Endodermal cell (in vitro differentiated cells): ENCODE results near the gene FADD. TPM values are rescaled to one million over a fixed set of nuclear protein-coding genes. Genes with fewer than 3 reads are reported as not detected.

Experiments
- DNase-seq: peaks from one replicate; pipeline ENCODE4 v3.0.0-alpha.2; 2017
- H3K27ac ChIP-seq: 2 replicates; pipeline ENCODE4 v1.5.1; 2013; ENCODE audit warnings: mild to moderate bottlenecking, low read depth, low read length, moderate library complexity
- H3K27me3 ChIP-seq: 2 replicates; pipeline ENCODE4 v1.6.1; 2013; ENCODE audit warnings: mild to moderate bottlenecking, low read length, moderate library complexity; ENCODE audit not compliant: insufficient read depth, control insufficient read depth, poor library complexity, severe bottlenecking
- H3K36me3 ChIP-seq: 2 replicates; pipeline ENCODE4 v1.7.0; 2013; ENCODE audit warnings: mild to moderate bottlenecking, low read length, moderate library complexity; ENCODE audit not compliant: control insufficient read depth, insufficient read depth
- H3K4me1 ChIP-seq: one replicate; pipeline ENCODE4 v1.7.0; 2013; ENCODE audit warnings: low read length; ENCODE audit not compliant: control insufficient read depth, insufficient read depth
- H3K4me3 ChIP-seq: 2 replicates; pipeline ENCODE4 v1.5.1; 2013; ENCODE audit warnings: mild to moderate bottlenecking, low read length, moderate library complexity
- H3K9ac ChIP-seq: 2 replicates; pipeline ENCODE4 v1.6.1; 2013; ENCODE audit warnings: mild to moderate bottlenecking, low read length, moderate library complexity; ENCODE audit not compliant: poor library complexity, severe bottlenecking; ENCODE audit errors: extremely low read depth
- H3K9me3 ChIP-seq: 2 replicates; pipeline ENCODE4 v1.6.1; 2013; ENCODE audit warnings: mild to moderate bottlenecking, low read length, moderate library complexity; ENCODE audit not compliant: control insufficient read depth
- H3K27ac Mint-ChIP-seq: 2 replicates; pipeline ENCODE4 v1.8.0; 2020; ENCODE audit warnings: mixed read lengths
- H3K27me3 Mint-ChIP-seq: 2 replicates; pipeline ENCODE4 v1.8.0; 2021; ENCODE audit warnings: mild to moderate bottlenecking, mixed read lengths; ENCODE audit not compliant: insufficient read depth
- H3K36me3 Mint-ChIP-seq: 2 replicates; pipeline ENCODE4 v1.8.0; 2020; ENCODE audit warnings: low read depth, mixed read lengths
- H3K4me1 Mint-ChIP-seq: 2 replicates; pipeline ENCODE4 v1.8.0; 2020; ENCODE audit warnings: mixed read lengths
- H3K4me3 Mint-ChIP-seq: 2 replicates; pipeline ENCODE4 v1.8.0; 2020; ENCODE audit warnings: mild to moderate bottlenecking, moderate library complexity, mixed read lengths
- H3K9me3 Mint-ChIP-seq: 2 replicates; pipeline ENCODE4 v1.8.0; 2020; ENCODE audit warnings: mild to moderate bottlenecking, mixed read lengths
- WGBS, 2 experiments: methylation state at CpG; one replicate each; pipeline versions ENCODE4 v1.1.5 to v1.1.7; 2013; ENCODE audit warnings: missing lambda C conversion rate in 2 of 2, mixed read lengths in 1 of 2; ENCODE audit not compliant: insufficient coverage in 1 of 2, insufficient read length in 1 of 2; 5-methylcytosine and 5-hydroxymethylcytosine counted together
- total RNA-seq, 2 donors: library from RNA; stranded (reverse); fragmentation: NEBNext Ultra II Directional in 1 of 2; extraction: Animal tissue kit (Norgen Biotek cat#: 25700) in 1 of 2; gene quantifications; 2 replicates in 1 of 2; 3 replicates in 1 of 2; pipeline ENCODE4 v1.2.1, GENCODE V29; 2021
- TF ChIP-seq, protein P1 (sequence below): fragments of 200-600 bp; sonication (generic); conservative IDR thresholded peaks from 2 replicates; pipeline ENCODE4 v1.5.0; 2021; ENCODE audit warnings: antibody characterized with exemption, mild to moderate bottlenecking

Gene FADD
- total RNA-seq, 2 donors from 2014 or later = 50.6 to 53.1 TPM

DNA sequence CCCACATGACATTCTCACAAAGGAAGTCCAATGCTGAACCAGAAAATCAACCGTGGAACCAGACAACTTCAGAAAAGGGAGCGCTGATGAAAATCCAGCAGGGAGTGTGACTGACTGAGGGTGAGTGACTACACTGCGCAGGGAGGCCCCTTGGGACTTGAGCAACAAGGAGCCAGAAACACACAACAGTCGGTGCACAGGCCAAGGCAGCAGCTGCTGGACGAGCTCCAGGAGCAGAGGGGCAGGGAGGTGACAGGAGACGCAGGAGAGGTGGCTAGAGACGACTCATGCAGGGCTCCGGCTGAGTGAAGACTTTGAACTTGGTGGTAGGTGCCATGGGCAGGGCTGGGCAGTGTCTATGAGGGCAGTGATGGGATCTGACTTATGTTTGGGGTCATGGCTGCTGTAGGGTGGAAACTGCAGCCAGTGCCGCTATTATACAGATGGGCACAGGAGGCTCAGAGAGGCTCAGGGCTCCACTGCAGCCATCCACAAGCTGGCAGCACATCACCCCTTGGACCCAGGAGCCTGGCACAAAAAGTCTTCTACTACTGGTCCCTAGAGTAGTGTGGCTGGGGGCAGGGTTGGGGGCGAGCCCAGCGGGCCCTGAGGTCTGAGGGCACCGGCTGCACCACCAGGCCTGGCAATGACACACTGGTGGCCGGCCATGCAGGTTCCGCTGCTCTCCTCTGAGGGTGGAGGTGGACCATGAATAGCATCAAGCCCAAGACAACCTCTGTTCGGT is 10.3 kb upstream of the FADD start:
- no peaks in the 10 kb centered on the region for H3K9me3 Mint-ChIP-seq
- Histone ChIP-seq H3K36me3 (no peaks in the 10 kb centered on the region), H3K9ac (no peak overlapping the region), H3K4me3 (no peak overlapping the region), H3K9me3 (no peaks in the 10 kb centered on the region), H3K27ac (no peak overlapping the region), H3K4me1 (no peaks in the 10 kb centered on the region), H3K27me3 (no peaks in the 10 kb centered on the region)
- H3K27me3 Mint-ChIP-seq = no peaks in the 10 kb centered on the region
- 89 to 91% methylated on average over 12 to 15 of the region's 15 CpGs for WGBS, 2 experiments
- no peak overlapping the region for H3K4me3 Mint-ChIP-seq
- no peak for DNase-seq
- no peaks in the 10 kb centered on the region for H3K36me3 Mint-ChIP-seq
- peaks cover 2% of the 10 kb centered on the region for H3K4me1 Mint-ChIP-seq
- TF ChIP-seq, protein P1, sequence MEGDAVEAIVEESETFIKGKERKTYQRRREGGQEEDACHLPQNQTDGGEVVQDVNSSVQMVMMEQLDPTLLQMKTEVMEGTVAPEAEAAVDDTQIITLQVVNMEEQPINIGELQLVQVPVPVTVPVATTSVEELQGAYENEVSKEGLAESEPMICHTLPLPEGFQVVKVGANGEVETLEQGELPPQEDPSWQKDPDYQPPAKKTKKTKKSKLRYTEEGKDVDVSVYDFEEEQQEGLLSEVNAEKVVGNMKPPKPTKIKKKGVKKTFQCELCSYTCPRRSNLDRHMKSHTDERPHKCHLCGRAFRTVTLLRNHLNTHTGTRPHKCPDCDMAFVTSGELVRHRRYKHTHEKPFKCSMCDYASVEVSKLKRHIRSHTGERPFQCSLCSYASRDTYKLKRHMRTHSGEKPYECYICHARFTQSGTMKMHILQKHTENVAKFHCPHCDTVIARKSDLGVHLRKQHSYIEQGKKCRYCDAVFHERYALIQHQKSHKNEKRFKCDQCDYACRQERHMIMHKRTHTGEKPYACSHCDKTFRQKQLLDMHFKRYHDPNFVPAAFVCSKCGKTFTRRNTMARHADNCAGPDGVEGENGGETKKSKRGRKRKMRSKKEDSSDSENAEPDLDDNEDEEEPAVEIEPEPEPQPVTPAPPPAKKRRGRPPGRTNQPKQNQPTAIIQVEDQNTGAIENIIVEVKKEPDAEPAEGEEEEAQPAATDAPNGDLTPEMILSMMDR = no peak
- no peak overlapping the region for H3K27ac Mint-ChIP-seq

DNA sequence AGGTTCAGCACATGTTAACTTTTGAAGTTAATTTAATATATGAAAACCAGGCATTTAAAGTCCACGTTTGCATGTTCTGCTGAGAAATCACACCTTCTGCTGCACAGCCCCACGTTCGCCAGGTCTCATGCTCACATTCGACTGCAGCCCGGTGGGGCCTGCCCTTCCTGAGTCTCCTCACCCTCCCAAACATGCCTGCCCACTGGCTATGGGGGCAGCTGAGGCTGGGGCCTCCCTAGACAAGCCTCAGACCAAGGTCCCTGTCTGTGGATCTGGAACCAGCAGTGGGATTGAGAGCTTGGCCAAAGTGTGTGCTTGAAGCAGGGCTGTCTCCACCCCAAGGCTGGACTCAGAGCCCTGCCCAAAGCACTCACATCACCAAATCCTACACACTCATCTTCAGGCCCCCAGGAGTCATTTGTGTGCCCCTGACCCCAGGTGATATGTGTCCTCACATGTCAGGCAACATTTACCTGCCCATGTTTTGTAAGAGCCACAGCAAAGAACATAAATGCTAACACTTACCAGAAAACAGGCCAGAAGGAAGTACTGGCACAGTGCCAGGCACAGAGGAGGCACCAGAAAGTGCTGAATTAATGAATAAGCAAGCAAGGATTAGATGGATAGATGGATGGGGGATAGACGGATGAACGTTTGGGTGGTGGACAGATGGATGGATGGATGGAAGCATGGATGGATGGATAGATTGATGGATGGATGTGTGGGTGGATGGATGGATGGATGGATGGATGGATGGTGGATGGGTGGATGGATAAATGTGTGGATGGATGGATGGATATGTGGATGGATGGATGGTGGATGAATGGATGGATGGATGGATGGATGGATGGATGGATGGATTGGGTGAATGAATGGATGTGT is 9.4 kb upstream of the FADD start:
- 86 to 92% methylated on average over 6 to 7 of the region's 7 CpGs for WGBS, 2 experiments
- H3K27ac ChIP-seq = no peak overlapping the region
- no peaks in the 10 kb centered on the region for H3K36me3 ChIP-seq
- DNase-seq = no peak
- Mint-ChIP-seq H3K27me3 (no peaks in the 10 kb centered on the region), H3K27ac (no peak overlapping the region), H3K9me3 (no peaks in the 10 kb centered on the region), H3K4me3 (no peak overlapping the region), H3K36me3 (no peaks in the 10 kb centered on the region), H3K4me1 (peaks cover 2% of the 10 kb centered on the region)
- H3K9me3 ChIP-seq = no peaks in the 10 kb centered on the region
- TF ChIP-seq, protein P1 = no peak
- H3K4me3 ChIP-seq = no peak overlapping the region
- no peak overlapping the region for H3K9ac ChIP-seq
- no peaks in the 10 kb centered on the region for H3K4me1 ChIP-seq
- H3K27me3 ChIP-seq = no peaks in the 10 kb centered on the region

DNA sequence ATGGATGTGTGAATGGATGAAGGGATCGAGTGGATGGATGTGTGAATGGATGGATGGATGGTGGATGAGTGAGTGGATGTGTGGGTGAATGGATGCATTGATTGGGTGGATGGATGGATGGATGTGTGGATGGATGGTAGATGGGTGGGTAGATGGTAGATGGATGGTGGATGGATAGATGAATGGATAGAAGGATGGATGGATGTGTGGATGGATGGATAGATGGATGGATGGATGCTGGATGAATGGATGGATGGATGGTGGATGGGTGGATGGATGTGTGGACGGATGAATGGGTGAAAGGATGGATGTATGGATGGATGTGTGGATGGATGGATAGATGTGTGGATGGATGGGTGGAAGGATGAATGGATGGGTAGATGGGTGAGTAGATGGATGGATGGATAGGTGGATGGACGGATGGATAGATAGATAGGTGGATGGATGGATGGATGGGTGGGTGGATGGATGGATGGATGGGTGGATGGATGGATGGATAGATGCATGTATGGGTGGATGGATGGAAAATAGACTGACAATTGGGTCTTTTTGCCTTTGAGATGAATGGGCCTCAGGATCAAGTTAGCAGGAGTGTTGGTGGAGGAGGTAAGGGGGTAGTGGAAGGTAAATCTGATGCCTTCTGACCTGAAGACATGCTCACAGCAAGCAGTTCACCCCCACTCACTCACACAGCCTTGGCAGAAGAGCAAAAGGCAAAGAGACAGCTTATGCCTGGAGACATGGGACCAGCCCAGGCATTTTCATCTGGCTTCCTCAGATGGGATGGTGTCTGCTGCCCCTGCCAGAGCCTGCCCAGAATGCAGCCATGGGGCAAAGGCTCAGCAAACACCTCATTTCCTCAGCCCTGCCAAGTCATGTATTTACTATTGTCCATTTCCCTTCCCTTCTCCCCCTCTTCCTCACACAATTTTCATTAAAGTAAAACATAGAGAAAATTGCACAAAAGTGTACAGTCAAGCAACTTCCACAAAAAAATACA is 8.0 kb upstream of the FADD start:
- Mint-ChIP-seq H3K36me3 (no peaks in the 10 kb centered on the region), H3K9me3 (peaks cover 6% of the 10 kb centered on the region), H3K27me3 (no peaks in the 10 kb centered on the region), H3K4me1 (peaks cover 2% of the 10 kb centered on the region), H3K27ac (no peak overlapping the region), H3K4me3 (no peak overlapping the region)
- no peaks in the 10 kb centered on the region for H3K36me3 ChIP-seq
- WGBS, 2 experiments = 62 to 80% methylated on average over 3 of the region's 3 CpGs
- no peak overlapping the region for H3K9ac ChIP-seq
- no peak overlapping the region for H3K4me3 ChIP-seq
- H3K27me3 ChIP-seq = no peaks in the 10 kb centered on the region
- TF ChIP-seq, protein P1 = no peak
- H3K27ac ChIP-seq = no peak overlapping the region
- no peak for DNase-seq
- H3K4me1 ChIP-seq = no peaks in the 10 kb centered on the region
- H3K9me3 ChIP-seq = peaks cover under 1% of the 10 kb centered on the region
